Dendritic cell treated with granulocyte-macrophage colony-stimulating factor and Interleukin-4, amounts not matched to agents 40 ng/mL and 50 ng/mL, for 4 days (primary cell): ENCODE results near the gene ADA.

ENCODE experiments used
- H3K27ac Mint-ChIP-seq: one replicate; pipeline ENCODE4 v1.8.0; 2022; ENCODE audit warnings: mild to moderate bottlenecking, mixed read lengths
- H3K27me3 Mint-ChIP-seq: one replicate; pipeline ENCODE4 v1.8.0; 2022; ENCODE audit warnings: mild to moderate bottlenecking, mixed read lengths
- H3K36me3 Mint-ChIP-seq: one replicate; pipeline ENCODE4 v1.8.0; 2022; ENCODE audit warnings: low read depth, mixed read lengths
- H3K4me1 Mint-ChIP-seq: one replicate; pipeline ENCODE4 v1.8.0; 2022; ENCODE audit warnings: low read depth, mixed read lengths
- H3K4me3 Mint-ChIP-seq: one replicate; pipeline ENCODE4 v1.8.0; 2022; ENCODE audit warnings: mild to moderate bottlenecking, moderate library complexity, mixed read lengths
- H3K9me3 Mint-ChIP-seq: one replicate; pipeline ENCODE4 v1.8.0; 2022; ENCODE audit warnings: mixed read lengths
- intact Hi-C: fragments of 100-400 bp; cut with micrococcal nuclease; formaldehyde crosslinking; loops from one replicate; pipeline ENCODE4 v1.15.0; 2022

Gene ADA

DNA sequence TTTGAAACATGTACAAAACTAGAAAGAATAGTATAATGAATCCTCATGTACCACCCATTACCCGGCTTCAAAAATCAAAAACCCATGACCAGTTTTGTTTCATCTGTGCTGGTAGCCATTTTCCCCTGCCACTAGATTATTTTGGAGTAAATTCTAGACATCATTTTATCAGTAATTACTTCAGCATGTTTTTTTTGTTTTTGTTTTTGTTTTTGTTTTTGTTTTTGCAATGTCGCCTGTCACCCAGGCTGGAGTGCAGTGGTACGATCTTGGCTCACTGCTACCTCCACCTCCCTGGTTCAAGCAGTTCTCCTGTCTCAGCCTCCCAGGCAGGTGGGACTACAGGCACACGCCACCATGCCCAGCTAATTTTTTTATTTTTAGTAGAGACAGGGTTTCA is 77.1 kb downstream of the ADA start:
- Mint-ChIP-seq H3K27me3 (no peaks in the 10 kb centered on the region), H3K36me3 (no peaks in the 10 kb centered on the region), H3K27ac (no peak overlapping the region), H3K4me1 (peaks cover 17% of the 10 kb centered on the region), H3K9me3 (no peaks in the 10 kb centered on the region), H3K4me3 (no peak overlapping the region)
- intact Hi-C loops: no loop called here

GRCh38 chr20:44573501-44573869 is 78.0 kb downstream of the ADA start:
- Mint-ChIP-seq H3K36me3 (no peaks in the 10 kb centered on the region), H3K27ac (no peak overlapping the region), H3K4me3 (no peak overlapping the region), H3K27me3 (no peaks in the 10 kb centered on the region), H3K9me3 (no peaks in the 10 kb centered on the region), H3K4me1 (peaks cover 17% of the 10 kb centered on the region)
- intact Hi-C loops: no loop called here

- Mint-ChIP-seq H3K27ac (no peak overlapping the region), H3K27me3 (no peaks in the 10 kb centered on the region), H3K4me1 (peaks cover 17% of the 10 kb centered on the region), H3K4me3 (no peak overlapping the region), H3K9me3 (no peaks in the 10 kb centered on the region), H3K36me3 (no peaks in the 10 kb centered on the region)
- intact Hi-C loops: no loop called here
These were observed 78.7 kb downstream of the ADA start for GRCh38 chr20:44572551-44573500.

- Mint-ChIP-seq H3K9me3 (no peaks in the 10 kb centered on the region), H3K36me3 (no peaks in the 10 kb centered on the region), H3K27me3 (no peaks in the 10 kb centered on the region), H3K4me1 (peaks cover 10% of the 10 kb centered on the region), H3K27ac (no peak overlapping the region), H3K4me3 (no peak overlapping the region)
- intact Hi-C loops: no loop called here
These were observed 80.0 kb downstream of the ADA start for GRCh38 chr20:44571362-44571988.

DNA sequence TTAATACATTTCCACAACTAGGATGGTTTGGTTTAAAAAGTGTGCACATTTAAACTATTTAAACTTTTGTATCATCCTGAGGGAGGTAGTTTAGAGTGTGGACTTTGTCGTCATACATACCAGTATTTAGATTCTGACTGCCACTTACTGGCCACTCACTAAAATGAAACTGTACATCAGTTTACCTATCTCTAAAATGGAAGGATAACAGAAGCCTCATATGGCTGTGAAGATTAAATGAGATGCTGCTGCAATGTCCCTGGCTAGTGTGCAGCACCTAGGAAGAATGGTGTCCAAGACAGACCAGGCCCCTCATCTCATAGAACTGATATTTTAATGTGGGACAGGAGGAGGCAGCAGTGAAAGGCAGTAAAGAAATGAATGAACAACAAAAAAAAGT is 81.1 kb downstream of the ADA start:
- Mint-ChIP-seq H3K4me1 (no peaks in the 10 kb centered on the region), H3K4me3 (no peak overlapping the region), H3K27ac (no peak overlapping the region), H3K36me3 (no peaks in the 10 kb centered on the region), H3K9me3 (no peaks in the 10 kb centered on the region), H3K27me3 (no peaks in the 10 kb centered on the region)
- intact Hi-C loops: no loop called here
